HG03039 (cell line): ENCODE data around the gene WDR33.

Source experiments
- ATAC-seq: cut with Tn5 transposase; IDR thresholded peaks from one replicate; pipeline ENCODE4 v1.9.1; 2021; ENCODE audit warnings: mild to moderate bottlenecking, moderate library complexity; ENCODE audit not compliant: unreplicated experiment

WDR33 gene

GRCh38 chr2:127658641-127659407 lies 152.1 kb downstream of the WDR33 start:
- ATAC-seq = no peak

DNA sequence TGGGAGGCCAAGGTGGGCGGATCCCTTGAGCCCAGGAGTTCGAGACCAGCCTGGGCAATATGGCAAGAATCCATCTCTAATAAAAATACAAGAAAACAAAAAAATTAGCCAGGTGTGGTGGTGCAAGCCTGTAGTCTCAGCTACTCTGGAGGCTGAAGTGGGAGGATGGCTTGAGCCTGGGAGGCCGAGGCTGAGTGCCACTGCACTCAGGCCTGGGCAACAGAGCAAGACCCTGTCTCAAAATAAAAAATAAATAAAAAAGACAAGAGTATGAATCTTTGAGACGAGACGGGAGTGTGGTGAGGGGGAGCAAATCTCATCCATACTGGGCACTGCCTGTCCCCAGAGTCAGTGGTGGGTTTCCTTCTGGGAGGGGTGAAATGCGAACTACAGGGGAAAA lies 152.8 kb downstream of the WDR33 start:
- ATAC-seq = no peak

DNA sequence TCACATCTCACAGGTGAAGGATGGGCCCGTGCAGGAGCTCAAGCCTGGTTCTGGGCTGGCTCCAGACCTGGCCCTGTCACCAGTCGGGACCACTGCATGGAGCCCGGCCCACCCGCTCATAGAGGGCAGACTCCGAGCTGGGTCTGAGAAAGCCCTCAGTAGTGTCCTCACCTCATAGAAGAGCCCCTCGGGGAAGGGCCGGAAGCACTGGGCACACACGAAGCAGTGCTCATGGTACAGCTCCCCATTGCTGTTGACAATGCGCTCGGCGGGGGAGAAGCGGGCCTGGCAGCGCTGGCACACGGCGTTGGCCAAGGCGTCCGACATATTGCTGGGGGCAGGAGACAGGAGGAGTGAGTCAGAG lies 153.8 kb downstream of the WDR33 start:
- no peak for ATAC-seq

DNA sequence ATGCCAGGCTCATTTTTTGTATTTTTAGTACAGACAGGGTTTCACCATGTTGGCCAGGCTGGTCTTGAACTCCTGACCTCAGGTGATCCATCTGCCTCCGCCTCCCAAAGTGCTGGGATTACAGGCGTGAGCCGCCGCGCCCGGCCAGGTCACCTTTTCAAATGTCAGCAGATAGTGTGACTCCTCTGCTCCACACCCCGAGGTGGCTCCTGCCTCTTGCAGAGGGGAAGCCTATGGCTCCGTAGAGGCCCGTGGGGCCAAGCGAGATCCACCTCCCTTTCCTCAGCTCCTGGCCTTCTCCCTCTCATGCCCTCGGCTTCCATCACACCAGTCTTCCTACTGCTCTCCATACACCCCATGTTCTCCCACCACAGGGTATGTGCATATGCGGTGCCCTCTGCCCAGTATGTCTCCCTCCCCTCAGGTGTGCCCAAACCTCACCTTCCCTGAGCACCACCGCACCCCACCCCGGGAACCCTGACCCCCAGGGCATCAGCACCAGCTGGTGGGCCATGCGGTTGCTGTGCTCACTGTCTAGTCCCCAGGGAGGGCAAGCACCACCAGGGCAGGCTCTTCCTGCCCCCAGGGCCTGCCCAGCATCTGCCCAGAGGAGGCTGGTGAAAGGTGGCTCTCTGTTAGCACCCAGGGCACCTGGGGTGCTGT lies 154.3 kb downstream of the WDR33 start:
- ATAC-seq = no peak

DNA sequence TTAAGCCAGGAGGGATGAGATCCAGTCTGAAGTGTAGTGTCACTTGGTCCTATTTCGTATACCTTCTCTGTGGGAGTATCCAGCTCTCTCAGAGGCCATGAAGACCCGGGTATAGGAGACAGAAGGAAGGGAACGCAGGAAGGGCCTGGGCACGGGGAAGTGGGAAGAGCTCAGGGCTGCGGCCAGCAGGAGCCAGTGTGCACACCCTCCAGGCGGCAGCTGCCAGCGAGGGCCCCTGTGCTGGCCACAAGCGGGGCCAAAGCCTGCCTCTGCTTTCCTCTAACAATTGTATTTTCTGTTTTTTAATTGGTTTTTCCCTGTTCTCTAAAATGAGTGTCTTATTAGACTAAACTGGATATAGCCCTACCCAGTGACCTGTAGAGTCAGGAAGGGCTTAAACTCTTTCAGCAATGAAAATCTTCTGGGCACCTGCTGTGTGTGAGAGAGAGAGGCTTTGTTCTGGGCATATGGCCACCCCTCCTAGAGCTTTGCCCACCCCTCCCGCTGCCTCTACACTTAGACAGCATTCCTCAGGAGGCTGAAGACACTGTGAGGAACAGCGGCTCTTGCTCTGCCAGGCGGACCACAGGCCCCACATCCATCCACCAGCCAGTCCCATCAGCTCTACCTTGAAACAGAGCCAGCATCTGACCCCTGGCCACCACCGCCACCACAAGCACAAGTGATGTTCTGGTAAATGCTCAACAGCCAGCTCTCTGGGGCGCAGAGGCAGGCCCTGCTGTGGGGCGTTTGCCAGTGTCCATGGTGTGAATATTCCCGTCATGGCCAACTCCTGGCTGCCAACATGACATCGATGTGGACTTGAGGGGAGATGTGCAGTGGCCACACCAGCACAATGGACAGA lies 155.5 kb downstream of the WDR33 start:
- ATAC-seq = no peak

- ATAC-seq = no peak
These were observed 156.2 kb downstream of the WDR33 start for GRCh38 chr2:127654838-127655175.

GRCh38 chr2:127654084-127654837 lies 156.7 kb downstream of the WDR33 start:
- ATAC-seq = no peak

DNA sequence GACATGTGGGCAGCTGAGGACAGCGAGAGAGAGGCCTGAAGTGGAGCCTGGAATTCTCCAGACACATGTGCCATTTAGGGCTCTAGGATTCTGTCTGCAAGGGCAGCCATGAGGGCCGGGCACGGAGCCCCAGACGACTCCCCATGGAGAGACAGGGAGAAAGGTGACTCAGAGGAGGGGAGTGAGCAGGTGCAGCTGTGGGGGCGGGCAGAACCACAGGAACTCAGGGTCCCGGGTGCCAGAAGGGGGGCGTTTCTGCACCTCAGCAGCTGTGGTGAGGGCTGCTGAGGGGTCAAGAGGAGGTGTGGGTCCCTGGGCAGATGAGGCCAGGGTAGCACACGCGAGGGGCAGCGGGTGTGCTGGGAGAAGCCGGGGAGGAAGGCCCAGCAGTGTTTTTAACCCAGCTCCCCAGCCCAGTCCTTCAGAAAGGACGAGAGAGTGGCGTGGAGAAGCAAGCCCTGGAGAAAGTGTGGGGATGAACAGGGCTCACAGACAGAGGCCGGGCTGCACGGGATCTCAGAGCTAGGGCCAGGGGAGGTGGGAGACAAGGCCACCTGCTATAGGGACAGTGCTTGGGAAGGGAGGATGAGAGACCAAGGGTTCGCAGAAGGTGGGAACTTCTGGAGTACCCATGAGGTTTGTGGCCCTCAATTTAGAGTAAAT lies 157.4 kb downstream of the WDR33 start:
- no peak for ATAC-seq

- ATAC-seq = no peak
These were observed 158.1 kb downstream of the WDR33 start for GRCh38 chr2:127652786-127653357.

GRCh38 chr2:127651971-127652550 lies 158.9 kb downstream of the WDR33 start:
- ATAC-seq = no peak

- no peak for ATAC-seq
These were observed 159.6 kb downstream of the WDR33 start for GRCh38 chr2:127651381-127651809.
